NCI-H774 (cell line): ENCODE measurements around the gene GSK3B.

Source experiments
- DNase-seq: peaks from one replicate; lab custom pipeline; 2025; lab: John Stamatoyannopoulos, UW

Gene GSK3B

GRCh38 chr3:120093911-120094775 lies at the start of gene GSK3B:
TSS of gene GSK3B (minus strand) at chr3:120094447. CDS start at chr3:120093434, 1,013 bp downstream.
- DNase-seq, result peak; percentile 98

- DNase-seq, result no peak
Measured at GRCh38 chr3:120143676-120144075, 49.4 kb upstream of the GSK3B start.

DNA sequence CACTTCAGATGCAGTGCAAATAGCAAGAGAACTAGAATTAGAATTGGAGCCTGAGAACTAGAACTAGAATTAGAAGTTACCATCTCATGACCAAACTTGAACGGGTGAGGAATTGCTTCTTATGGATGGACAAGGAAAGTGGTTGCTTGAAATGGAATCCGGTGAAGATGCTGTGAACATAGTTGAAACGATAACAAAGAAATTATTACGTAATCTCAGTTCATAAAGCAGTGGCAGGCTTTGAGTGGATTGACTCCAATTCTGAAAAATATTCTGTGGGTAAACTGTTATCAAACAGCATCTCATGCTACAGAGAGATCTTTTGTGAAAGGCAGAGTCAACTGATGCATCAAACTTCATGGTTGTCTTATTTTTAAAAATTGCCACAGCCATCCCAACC lies 48.0 kb upstream of the GSK3B start:
- DNase-seq, result no peak

- DNase-seq, result no peak
Measured at GRCh38 chr3:120140098-120140742, 46.0 kb upstream of the GSK3B start.

DNA sequence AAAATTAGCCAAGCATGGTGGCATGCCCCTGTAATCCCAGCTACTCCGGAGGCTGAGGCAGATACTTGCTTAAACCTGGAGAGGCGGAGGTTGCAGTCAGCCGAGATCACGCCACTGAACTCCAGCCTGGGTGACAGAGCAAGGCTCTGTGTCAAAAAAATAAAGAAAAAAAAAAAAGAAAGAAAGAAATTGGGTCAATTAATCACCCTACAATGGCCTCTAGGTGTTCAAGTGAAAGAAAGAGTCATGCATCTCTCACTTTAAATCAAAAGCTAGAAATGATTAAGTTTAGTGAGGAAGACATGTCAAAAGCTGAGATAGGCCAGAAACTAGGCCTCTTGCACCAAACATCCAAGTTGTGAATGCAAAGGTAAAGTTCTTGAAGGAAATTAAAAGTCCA lies 44.9 kb upstream of the GSK3B start:
- DNase-seq, result no peak

- no peak for DNase-seq
Measured at GRCh38 chr3:120137548-120137947, 43.3 kb upstream of the GSK3B start.

GRCh38 chr3:120130656-120131055 lies 36.4 kb upstream of the GSK3B start:
- DNase-seq, result no peak

GRCh38 chr3:120129718-120130513 lies 35.7 kb upstream of the GSK3B start:
- DNase-seq, result no peak

GRCh38 chr3:120129051-120129450 lies 34.8 kb upstream of the GSK3B start:
- DNase-seq, result no peak

DNA sequence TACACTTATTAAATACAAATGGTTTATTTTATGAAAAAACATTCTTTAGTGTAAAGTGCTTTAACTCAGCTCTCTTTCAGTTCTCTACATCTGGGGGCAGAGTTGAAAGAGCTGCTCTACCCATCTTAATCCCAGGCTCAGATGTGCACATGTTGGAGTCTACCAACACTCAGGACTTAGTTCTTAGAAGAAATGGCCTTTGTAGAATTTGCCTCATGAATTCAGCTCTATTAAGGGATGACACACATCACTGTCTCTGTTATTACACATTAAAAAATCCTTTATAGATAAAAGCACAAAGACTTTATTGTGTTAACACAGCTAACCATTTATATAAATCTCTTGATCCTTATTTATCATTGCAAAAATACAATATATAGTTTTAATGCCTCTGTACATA lies 31.7 kb upstream of the GSK3B start:
- no peak for DNase-seq

DNA sequence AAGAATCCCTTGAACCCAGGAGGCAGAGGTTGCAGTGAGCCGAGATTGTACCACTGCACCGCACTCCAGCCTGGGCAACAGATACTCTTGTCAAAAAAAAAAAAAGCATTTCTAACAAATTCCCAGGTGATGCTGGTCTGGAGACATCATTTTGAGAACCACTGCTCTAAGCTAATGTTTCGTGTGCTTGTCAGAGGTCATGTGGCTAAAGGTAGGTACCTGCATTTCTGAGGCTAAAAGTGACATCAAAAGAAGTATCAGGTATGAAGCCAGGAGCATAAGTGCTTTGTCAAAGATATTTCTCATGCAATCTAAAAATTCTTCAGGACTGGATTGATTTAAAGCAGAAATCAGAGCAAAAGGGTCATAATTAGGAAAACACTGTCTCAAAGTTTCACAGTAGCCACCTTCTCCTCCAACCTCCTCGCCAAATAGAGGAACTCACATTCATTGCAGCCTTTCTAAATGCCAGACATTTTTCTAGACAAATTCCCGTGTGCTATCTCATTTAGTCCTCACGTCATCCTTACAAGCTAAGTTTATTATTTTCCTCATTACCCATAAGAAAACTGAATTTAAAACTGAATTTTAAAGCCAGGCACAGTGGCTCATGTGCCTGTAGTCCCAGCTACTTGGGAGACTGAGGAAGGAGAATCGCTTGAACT lies 25.7 kb upstream of the GSK3B start:
- no peak for DNase-seq

- DNase-seq, result no peak
Measured at GRCh38 chr3:120114981-120115380, 20.7 kb upstream of the GSK3B start.

GRCh38 chr3:120114376-120114775 lies 20.1 kb upstream of the GSK3B start:
- DNase-seq, result no peak

- DNase-seq, result no peak
Measured at GRCh38 chr3:120113128-120114116, 19.2 kb upstream of the GSK3B start.

DNA sequence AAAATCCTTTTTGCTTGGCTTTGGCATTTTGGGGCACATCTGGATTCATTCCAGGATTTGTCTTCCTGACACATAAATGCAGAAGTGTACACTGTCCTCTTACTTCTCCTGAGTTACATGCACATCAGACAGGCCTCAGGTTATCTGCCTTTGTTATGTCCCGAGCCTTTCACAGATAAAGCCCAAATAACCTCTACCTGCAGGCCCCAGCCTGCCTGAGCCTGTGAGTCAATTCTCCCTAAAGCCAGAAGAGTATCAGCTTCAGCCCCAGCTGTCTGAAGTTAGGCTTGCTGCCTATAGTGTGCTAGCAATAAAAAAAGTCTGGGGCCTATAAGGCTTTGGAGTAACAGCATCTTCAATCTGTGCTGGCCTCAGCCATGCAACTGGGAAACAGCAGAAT lies 17.7 kb upstream of the GSK3B start:
- no peak for DNase-seq

DNA sequence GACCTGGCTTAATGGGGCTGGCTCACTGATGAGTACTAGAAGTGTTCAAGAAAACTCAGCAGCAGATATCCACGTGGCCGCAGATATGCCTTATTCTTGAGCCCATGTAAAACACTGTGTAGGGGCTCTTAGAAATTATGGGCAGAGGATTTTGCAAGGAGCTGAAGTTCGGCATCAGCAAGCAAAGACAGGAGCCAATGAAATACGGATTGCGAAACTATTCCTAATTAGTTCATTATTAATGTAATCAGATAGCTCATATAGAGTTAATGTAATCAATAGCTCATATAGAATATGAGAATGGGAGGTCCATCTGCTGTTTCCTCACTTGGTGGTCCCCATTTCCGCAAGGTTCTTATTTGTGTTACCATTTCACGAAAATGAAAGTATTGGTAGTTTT lies 9.0 kb upstream of the GSK3B start:
- DNase-seq, result no peak

- DNase-seq, result no peak
Measured at GRCh38 chr3:120102674-120103073, 8.4 kb upstream of the GSK3B start.

- no peak for DNase-seq
Measured at GRCh38 chr3:120102232-120102631, 8.0 kb upstream of the GSK3B start.

DNA sequence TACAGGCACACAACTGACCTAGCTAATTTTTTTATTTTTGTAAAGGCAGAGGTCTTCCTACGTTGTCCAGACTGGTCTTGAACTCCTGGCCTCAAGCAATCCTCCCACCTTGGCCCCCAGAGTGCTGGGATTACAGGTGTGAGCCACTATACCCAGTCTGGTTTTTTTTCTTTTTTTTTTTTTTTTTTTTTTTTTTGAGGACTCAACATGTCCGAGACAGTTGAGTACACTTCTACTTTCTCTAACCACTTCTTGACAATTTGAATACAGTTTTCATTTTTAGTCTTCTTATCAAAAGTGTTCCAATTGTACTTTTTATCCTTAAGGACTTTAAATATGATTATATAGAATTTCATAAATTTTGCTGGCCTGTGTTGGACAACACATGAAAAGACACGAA lies 7.4 kb upstream of the GSK3B start:
- no peak for DNase-seq

DNA sequence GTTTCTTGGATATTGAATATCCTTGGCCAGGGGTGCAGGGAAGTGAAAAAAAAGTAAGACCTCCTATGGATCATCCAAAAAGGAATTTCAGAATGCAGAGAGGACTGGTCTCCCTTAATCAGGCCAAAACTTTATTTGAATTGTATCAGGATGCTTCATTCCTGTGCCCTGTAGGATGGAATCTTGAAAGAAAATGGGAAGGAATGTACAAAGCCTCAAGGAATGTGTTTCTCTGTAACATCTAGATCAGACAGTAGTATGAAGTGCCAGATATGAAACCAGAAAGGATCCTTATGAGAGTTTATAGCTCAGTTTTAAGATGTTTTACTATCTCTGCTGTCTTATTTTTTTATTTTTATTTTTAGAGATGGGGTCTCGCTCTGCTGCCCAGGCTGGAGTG lies 6.5 kb upstream of the GSK3B start:
- DNase-seq, result no peak

DNA sequence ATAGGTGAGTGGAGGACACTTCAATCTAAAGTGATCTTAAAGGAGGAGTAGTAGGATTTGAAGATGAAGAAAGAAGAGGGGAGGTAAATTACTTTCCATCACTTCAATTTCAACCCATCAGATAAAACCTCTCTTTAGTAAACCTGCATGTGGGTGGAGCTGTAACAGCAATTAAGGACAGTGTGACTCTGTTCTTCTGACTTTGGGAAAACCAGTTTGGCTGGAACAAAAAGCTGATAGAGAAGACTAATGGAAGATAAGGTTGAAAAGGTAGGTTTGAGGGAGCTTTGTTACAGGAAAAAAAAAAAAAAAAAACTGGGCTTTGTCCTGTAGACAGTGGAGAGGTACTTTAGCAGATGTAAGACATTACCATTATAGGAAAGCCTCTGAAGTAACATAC lies 4.5 kb upstream of the GSK3B start:
- no peak for DNase-seq
